ENCODE data around the gene ACTA2. TPM values are rescaled to one million over a fixed set of nuclear protein-coding genes. Genes with fewer than 3 reads are reported as not detected.
"Not testable (repeated sequence)": the region's sequence is repeated elsewhere in the genome, so short reads cannot be mapped to it uniquely, and the experiment has no call there.

The ACTA2 gene
- total RNA-seq, 1 experiment from 2014 or later, result not detected

GRCh38 chr10:88933564-88933963, 19.0 kb downstream of the ACTA2 start:
- no peak for DNase-seq
- POLR2A ChIA-PET, result no interaction called here
- Histone ChIP-seq H3K9me3 (no peaks in the 10 kb centered on the region), H3K27me3 (replicated peaks; ENCODE audit: control insufficient read depth, insufficient read depth, low read length) (no peaks in the 10 kb centered on the region), H3K4me1 (peaks cover 5% of the 10 kb centered on the region; the same call in 1 of the 2 replicates), H3K4me3 (ENCODE audit: low read depth, low read length) (no peak overlapping the region), H3K36me3 (ENCODE audit: control insufficient read depth, insufficient read depth, low read length) (no peaks in the 10 kb centered on the region)
- H3K27me3 Mint-ChIP-seq (ENCODE audit: insufficient read depth, unreplicated experiment), result peaks cover 2% of the 10 kb centered on the region
- no peaks in the 10 kb centered on the region for H3K9me3 Mint-ChIP-seq (ENCODE audit: unreplicated experiment)
- no TSS peak for BruUV-seq (replicated peaks)
- no peak for TF ChIP-seq CTCF (IDR thresholded peaks at IDR 0.05; ENCODE audit: insufficient read depth in 1 of 2, low read depth in 1 of 2, low read length in 1 of 2, severe bottlenecking in 1 of 2, unreplicated experiment in 1 of 2)
- H3K27ac Mint-ChIP-seq (ENCODE audit: unreplicated experiment), result no peak overlapping the region
- intact Hi-C loops (cut with micrococcal nuclease; ENCODE audit: unreplicated experiment), result no loop called here
- H3K4me1 Mint-ChIP-seq (ENCODE audit: low read depth, unreplicated experiment), result no peaks in the 10 kb centered on the region
- no peaks in the 10 kb centered on the region for H3K36me3 Mint-ChIP-seq (ENCODE audit: insufficient read depth, unreplicated experiment)
- CTCF ChIA-PET, result interaction anchor here (0.8 to 2.3 kb wide), 4 partner anchors 82 to 368 kb away, joined by 3 to 19 read pairs (median 4); partner anchors contain the start of gene ANKRD22
- no peak overlapping the region for H3K4me3 Mint-ChIP-seq (ENCODE audit: unreplicated experiment)

GRCh38 chr10:88932539-88933256, 19.9 kb downstream of the ACTA2 start:
- Histone ChIP-seq H3K4me3 (ENCODE audit: low read depth, low read length) (no peak overlapping the region), H3K36me3 (ENCODE audit: control insufficient read depth, insufficient read depth, low read length) (no peaks in the 10 kb centered on the region), H3K9me3 (no peaks in the 10 kb centered on the region), H3K27me3 (replicated peaks; ENCODE audit: control insufficient read depth, insufficient read depth, low read length) (no peaks in the 10 kb centered on the region), H3K4me1 (peaks cover 5% of the 10 kb centered on the region; the same call in 1 of the 2 replicates)
- POLR2A ChIA-PET, result no interaction called here
- no peaks in the 10 kb centered on the region for H3K4me1 Mint-ChIP-seq (ENCODE audit: low read depth, unreplicated experiment)
- BruUV-seq (replicated peaks), result no TSS peak
- H3K9me3 Mint-ChIP-seq (ENCODE audit: unreplicated experiment), result no peaks in the 10 kb centered on the region
- DNase-seq, result peak; percentile 69 to 70
- peaks cover 2% of the 10 kb centered on the region for H3K27me3 Mint-ChIP-seq (ENCODE audit: insufficient read depth, unreplicated experiment)
- no peak overlapping the region for H3K27ac Mint-ChIP-seq (ENCODE audit: unreplicated experiment)
- no peak overlapping the region for H3K4me3 Mint-ChIP-seq (ENCODE audit: unreplicated experiment)
- intact Hi-C loops (cut with micrococcal nuclease; ENCODE audit: unreplicated experiment), result loop anchor here (1.0 kb wide), 5 partner anchors 35 to 367 kb away; partner anchors contain the start of gene STAMBPL1
- H3K36me3 Mint-ChIP-seq (ENCODE audit: insufficient read depth, unreplicated experiment), result no peaks in the 10 kb centered on the region
- CTCF ChIA-PET, result interaction anchor here (0.6 to 2.3 kb wide), 16 partner anchors 11 to 879 kb away, joined by 3 to 19 read pairs (median 4); partner anchors contain the start of genes ANKRD22 and FAS
- TF ChIP-seq CTCF (IDR thresholded peaks at IDR 0.05; ENCODE audit: insufficient read depth in 1 of 2, low read depth in 1 of 2, low read length in 1 of 2, severe bottlenecking in 1 of 2, unreplicated experiment in 1 of 2), result peak; percentile 75 to 87

- H3K4me3 Mint-ChIP-seq (ENCODE audit: unreplicated experiment); H3K9me3 Mint-ChIP-seq (ENCODE audit: unreplicated experiment); H3K36me3 ChIP-seq (ENCODE audit: control insufficient read depth, insufficient read depth, low read length); H3K9me3 ChIP-seq; H3K27ac Mint-ChIP-seq (ENCODE audit: unreplicated experiment); H3K4me3 ChIP-seq (ENCODE audit: low read depth, low read length); H3K4me1 ChIP-seq; POLR2A ChIA-PET; H3K4me1 Mint-ChIP-seq (ENCODE audit: low read depth, unreplicated experiment); H3K36me3 Mint-ChIP-seq (ENCODE audit: insufficient read depth, unreplicated experiment); H3K27me3 ChIP-seq (replicated peaks; ENCODE audit: control insufficient read depth, insufficient read depth, low read length); H3K27me3 Mint-ChIP-seq (ENCODE audit: insufficient read depth, unreplicated experiment); DNase-seq; BruUV-seq (replicated peaks): not testable (repeated sequence)
- CTCF ChIA-PET, result interaction anchor here (0.6 to 2.3 kb wide), 14 partner anchors 10 to 367 kb away, joined by 3 to 19 read pairs (median 4); partner anchors contain the start of genes ANKRD22 and FAS
- intact Hi-C loops (cut with micrococcal nuclease; ENCODE audit: unreplicated experiment), result loop anchor here (1.0 kb wide), 5 partner anchors 35 to 367 kb away; partner anchors contain the start of gene STAMBPL1
Observed at GRCh38 chr10:88932029-88932428, 20.5 kb downstream of the ACTA2 start.
